ENCODE results near the gene PSME1.
A peak's percentile ranks its signal among the peaks of the same experiment; 100 is the strongest.

Gene PSME1

GRCh38 chr14:24130717-24131548, 5.1 kb upstream of the PSME1 start:
- no peak for DNase-seq

GRCh38 chr14:24131549-24131966, 4.4 kb upstream of the PSME1 start:
- no peak for DNase-seq

- no peak for DNase-seq
Observed at GRCh38 chr14:24132061-24132685, 3.8 kb upstream of the PSME1 start.

GRCh38 chr14:24132976-24133375, 3.0 kb upstream of the PSME1 start:
- DNase-seq: no peak

- DNase-seq: no peak
Observed at GRCh38 chr14:24133735-24134134, 2.3 kb upstream of the PSME1 start.

- DNase-seq: no peak
Observed at GRCh38 chr14:24135584-24135833, 485 bp upstream of the PSME1 start.

GRCh38 chr14:24136684-24137528, 912 bp downstream of the PSME1 start:
- DNase-seq: no peak

- no peak for DNase-seq
Observed at GRCh38 chr14:24137529-24138395, 1.8 kb downstream of the PSME1 start.

- DNase-seq: no peak
Observed at GRCh38 chr14:24138396-24139271, 2.6 kb downstream of the PSME1 start.

- DNase-seq: no peak
Observed at GRCh38 chr14:24139272-24139934, 3.4 kb downstream of the PSME1 start.

GRCh38 chr14:24141097-24141880, 5.3 kb downstream of the PSME1 start, which contains the start of gene EMC9:
EMC9 (minus strand) TSS chr14:24141591; CDS start chr14:24141304, 287 bp downstream.
- peak; percentile 94 for DNase-seq

GRCh38 chr14:24143511-24143910, 7.5 kb downstream of the PSME1 start:
- DNase-seq: no peak

GRCh38 chr14:24144451-24144850, 8.5 kb downstream of the PSME1 start:
- no peak for DNase-seq

- no peak for DNase-seq
Observed at GRCh38 chr14:24145219-24145618, 9.2 kb downstream of the PSME1 start.

GRCh38 chr14:24145690-24146452, 9.9 kb downstream of the PSME1 start:
- no peak for DNase-seq

GRCh38 chr14:24146453-24146977, 10.5 kb downstream of the PSME1 start, which contains the start of gene PSME2:
PSME2 (minus strand) TSS chr14:24146610; CDS start chr14:24146581, 29 bp downstream.
- DNase-seq: peak; percentile 67

- peak; percentile 67 for DNase-seq
Observed at GRCh38 chr14:24146978-24147760, 11.2 kb downstream of the PSME1 start, which contains the start of gene RNF31. RNF31 (plus strand) TSS chr14:24147498; CDS start chr14:24147699, 201 bp downstream.
